ENCODE measurements around the gene GALNS.
A peak's percentile ranks its signal among the peaks of the same experiment; 100 is the strongest.

The GALNS gene

GRCh38 chr16:88814144-88814502, 42.6 kb downstream of the GALNS start:
- DNase-seq = no peak

- no peak for DNase-seq
These were observed 43.2 kb downstream of the GALNS start for GRCh38 chr16:88813269-88814143.

- DNase-seq = peak; percentile 65
These were observed 44.1 kb downstream of the GALNS start for GRCh38 chr16:88812513-88813268.

- DNase-seq = peak; percentile 90
These were observed 44.8 kb downstream of the GALNS start, which contains the start of gene APRT for GRCh38 chr16:88811769-88812512. APRT (minus strand) TSS chr16:88811928; CDS start chr16:88811899, 29 bp downstream.

GRCh38 chr16:88810912-88811768, 45.6 kb downstream of the GALNS start:
- peak; percentile 72 for DNase-seq

- peak; percentile 52 for DNase-seq
These were observed 46.4 kb downstream of the GALNS start for GRCh38 chr16:88810166-88810911.

DNA sequence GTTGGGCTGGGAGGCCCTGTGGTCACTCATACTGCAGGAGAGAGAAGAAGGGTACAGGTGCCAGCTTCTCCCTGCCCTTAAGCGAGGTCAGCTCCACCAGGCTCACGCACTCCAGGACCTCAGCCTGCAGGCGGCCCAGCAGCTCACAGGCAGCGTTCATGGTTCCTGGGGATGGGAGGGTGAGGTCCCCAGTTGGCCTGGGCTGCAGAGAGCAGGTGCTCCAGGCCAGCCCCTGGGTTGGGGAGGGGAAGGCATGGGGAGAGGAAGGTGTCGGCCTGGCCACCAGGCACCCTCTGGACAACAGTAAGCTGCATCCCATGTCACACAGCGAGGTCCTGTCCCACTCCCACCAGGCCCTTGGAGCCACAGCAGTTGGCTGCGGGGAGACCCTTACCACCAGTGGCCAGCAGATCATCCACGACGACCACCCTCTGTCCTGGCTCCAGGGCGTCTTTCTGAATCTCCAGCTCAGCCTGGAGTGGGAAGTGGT, 47.0 kb downstream of the GALNS start:
- DNase-seq = peak; percentile 52

DNA sequence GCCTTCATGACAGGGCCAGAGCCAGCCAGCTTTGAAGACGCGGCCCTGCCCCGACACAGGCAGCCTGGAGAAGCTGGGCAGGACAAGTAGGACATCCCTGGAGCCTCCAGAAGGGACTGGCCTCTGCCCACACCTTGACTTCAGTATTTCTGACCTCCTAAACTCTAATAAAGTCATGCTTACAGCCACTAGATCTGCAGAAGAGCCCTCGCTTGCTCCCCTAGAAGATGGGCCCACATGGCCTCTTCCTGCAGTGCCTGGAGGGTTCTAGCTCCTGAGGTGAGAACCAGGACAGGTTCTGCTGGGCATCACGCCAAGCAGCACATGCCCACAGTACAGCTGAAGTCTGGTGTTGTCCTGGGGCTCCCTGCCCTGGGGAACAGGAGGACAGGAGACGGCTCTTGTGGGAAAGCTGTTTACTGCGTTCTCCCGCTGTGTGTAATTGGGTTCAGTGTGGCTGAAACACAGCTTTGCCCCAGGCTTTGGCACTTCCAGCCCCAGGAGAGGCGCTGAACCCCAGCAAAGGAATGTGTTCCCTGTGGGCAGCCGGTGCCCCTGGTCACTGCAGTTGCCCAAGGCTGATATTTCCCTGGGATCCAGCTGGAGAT, 47.6 kb downstream of the GALNS start:
- peak; percentile 27 for DNase-seq

DNA sequence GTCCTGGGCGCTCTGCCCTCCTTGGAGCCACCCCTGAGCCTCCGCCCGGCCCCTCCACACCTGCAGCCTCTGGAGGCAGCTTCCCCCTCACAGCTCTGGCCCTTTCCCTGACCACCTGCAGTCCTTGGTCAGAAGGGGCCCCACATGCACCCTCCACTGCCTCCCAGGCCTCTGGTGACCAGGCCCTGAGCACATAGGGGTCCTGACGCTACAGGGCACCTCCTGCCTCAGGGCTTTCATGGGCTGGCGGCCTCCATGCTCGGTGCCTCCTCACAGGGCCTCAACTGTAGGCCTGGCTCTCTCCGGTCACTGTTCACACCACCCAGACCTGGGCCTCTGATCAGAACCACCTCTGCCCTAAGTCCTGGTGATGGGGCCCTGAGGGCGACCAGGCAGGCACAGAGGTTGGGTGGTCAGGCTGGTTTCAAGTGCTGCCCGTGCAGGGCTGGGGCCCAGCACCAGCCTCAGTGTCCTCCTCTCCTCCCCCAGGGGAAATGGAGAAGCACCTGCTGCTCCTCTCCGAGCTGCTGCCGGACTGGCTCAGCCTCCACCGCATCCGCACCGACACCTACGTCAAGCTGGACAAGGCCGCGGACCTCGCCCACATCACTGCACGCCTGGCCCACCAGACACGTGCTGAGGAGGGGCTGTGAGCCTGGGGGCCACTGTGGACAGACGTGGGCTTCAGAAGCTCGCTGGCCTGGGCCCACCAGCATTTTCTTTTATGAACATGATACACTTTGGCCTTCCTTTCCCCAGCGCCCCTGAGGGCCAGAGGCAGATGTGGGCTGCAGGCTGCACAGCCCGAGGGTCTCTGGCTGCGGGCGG, 48.9 kb downstream of the GALNS start:
- DNase-seq = no peak

GRCh38 chr16:88807142-88807625, 49.6 kb downstream of the GALNS start:
- DNase-seq = no peak

DNA sequence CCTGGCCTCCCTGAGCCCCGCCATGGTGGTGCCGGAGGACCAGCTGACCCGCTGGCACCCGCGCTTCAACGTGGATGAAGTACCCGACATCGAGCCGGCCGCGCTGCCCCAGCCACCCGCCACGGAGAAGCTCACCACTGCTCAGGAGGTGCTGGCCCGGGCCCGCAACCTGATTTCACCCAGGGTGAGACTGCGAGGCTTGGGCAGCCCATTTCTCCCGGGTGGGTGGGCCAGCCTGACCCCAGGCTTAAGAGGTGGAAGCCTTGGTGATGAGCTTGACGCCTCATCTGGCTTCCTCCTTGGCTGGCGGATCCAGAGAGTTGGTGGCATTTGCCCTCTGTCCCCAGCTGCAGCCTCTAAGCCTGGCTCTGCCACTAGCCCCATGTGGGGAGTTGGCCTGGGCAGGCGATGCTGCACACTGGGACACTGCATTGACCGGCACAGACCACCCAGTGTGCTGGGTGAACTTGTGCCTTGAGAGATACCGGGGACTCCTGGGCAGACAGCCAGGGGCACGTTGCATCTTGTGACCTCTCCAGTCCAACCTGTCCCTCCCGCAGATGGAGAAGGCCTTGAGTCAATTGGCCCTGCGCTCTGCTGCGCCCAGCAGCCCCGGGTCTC, 50.1 kb downstream of the GALNS start:
- no peak for DNase-seq

GRCh38 chr16:88805887-88806393, 50.8 kb downstream of the GALNS start:
- no peak for DNase-seq

DNA sequence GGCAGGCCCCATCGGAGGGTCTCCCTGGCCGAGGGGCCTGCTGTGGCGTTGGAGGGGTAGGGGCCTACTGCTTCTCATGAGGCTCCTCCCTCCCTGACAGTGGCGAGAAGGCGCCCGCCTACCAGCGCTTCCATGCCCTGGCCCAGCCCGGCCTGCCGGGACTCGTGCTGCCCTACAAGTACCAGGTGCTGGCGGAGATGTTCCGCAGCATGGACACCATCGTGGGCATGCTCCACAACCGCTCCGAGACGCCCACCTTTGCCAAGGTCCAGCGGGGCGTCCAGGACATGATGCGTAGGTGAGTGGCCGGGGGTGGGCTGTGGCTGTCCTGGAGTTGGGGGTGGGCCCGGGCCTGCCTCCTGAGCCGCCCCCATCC, 51.4 kb downstream of the GALNS start:
- no peak for DNase-seq

GRCh38 chr16:88804552-88805339, 52.0 kb downstream of the GALNS start:
- peak; percentile 48 for DNase-seq

GRCh38 chr16:88804173-88804551, 52.6 kb downstream of the GALNS start:
- DNase-seq = no peak

DNA sequence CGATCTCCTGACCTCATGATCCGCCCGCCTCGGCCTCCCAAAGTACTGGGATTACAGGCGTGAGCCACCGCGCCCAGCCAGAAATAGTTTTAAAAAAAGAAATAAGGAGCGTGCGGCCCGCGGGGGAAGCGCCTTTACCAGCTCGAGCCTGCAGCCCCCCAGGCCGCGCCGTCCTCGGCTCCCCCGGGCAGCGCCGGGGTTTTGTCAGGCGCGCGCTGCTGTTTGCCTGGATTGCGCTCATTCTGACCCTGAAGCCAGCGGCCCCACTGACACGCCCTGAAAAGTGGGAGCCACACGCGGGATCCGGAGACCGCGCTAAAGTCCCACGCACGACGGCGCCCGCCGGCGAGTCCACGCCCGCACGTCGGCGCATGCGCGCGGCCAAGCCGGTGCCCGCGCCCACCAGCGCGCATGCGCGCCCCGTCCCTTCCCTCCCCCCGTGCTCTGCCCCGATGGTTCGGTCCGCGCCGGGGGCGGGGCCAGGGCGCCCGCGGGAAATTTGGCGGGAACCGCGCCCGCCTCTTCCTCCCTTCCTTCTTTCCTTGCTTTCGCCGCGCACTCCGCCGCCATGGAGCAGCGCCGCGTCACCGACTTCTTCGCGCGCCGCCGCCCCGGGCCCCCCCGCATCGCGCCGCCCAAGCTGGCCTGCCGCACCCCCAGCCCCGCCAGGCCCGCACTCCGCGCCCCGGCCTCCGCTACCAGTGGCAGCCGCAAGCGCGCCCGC, 53.3 kb downstream of the GALNS start, which contains the start of gene CDT1:
Gene CDT1, plus strand, starts transcription at position 526 of the 724 bp plus-strand sequence. Its CDS starts 43 bp downstream, at position 569.
- DNase-seq = peak; percentile 87

- no peak for DNase-seq
These were observed 56.5 kb downstream of the GALNS start for GRCh38 chr16:88800277-88800592.

All from NCI-H82 (cell line).